HG03139 (cell line): ENCODE data around the gene GALNTL6.

Source experiments
- ATAC-seq: cut with Tn5 transposase; IDR thresholded peaks from one replicate; pipeline ENCODE4 v1.9.1; 2021; ENCODE audit not compliant: unreplicated experiment

GALNTL6 gene

GRCh38 chr4:171983935-171984805, 171.0 kb downstream of the GALNTL6 start:
- ATAC-seq, result no peak

- ATAC-seq, result no peak
Measured at GRCh38 chr4:171985129-171985528, 171.9 kb downstream of the GALNTL6 start.

DNA sequence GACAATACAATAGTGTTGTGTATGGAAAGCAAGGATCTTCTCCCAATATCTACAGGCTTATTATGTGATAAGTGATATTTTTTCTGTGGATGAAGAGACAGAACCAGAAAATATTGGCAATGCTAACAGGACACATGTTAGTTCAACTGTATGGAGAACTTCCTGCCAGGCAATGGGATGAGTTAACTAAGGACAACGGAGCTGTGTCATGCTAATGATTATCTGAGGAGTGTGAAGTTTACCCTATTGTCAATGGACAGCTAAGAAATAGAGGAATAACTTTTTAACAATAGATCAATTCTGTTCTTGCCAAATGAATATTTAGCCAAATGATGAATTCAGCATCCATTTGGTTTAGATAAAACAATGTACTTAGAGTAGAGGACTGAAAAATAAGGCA, 180.0 kb downstream of the GALNTL6 start:
- ATAC-seq, result no peak

DNA sequence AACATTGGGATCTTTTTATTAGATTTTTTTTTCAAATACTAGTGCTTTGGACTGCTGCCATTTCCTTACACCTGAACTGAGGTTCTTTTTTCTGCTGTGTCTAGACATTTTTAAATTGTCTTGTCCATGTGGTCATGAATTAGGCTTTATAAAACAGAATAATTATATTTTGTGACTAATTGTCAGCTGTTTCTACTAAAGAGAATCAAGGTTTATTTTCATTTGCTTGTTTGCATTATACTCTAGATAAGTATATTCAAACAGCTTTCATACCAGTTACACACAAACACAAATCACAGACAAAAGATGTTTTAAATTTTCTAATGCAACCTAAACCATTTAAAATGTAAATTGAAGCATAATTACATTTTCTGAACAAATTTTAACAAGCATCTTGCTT, 194.7 kb downstream of the GALNTL6 start:
- no peak for ATAC-seq

DNA sequence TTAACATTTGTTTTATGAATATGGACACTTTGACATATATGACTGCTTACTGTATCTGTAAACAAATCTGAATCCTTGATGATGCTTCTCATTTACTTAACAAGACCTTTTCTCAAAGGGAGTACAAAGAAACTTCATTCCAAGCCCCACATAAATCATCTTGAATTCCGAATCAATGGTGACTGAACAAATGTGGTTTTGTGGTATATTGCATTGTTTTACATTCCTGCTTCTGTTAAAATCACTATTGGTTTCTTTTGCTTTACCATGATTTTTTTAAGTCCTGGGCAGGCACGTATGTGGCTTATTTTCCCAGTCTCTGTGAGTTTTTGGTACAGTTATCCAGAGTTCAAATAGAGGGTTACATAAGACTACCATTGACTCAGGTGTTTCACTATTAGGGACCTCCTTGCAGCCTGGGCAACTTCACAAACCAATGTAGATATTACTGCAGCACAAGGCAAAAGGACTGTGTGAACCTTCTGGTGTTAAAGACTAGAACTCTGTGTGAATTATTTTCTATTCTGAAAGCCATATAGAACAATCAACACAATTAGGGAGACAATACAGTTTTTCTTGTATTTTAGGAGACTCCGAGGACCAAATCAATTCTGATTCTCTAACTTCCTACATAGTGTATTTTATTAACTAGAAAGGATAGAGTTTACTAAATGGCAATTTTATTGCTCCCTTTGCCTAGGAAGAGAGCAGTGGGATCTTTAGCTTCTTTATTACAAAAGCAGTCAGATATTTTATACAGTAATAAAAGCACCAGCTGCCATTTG, 196.4 kb downstream of the GALNTL6 start:
- ATAC-seq, result no peak

DNA sequence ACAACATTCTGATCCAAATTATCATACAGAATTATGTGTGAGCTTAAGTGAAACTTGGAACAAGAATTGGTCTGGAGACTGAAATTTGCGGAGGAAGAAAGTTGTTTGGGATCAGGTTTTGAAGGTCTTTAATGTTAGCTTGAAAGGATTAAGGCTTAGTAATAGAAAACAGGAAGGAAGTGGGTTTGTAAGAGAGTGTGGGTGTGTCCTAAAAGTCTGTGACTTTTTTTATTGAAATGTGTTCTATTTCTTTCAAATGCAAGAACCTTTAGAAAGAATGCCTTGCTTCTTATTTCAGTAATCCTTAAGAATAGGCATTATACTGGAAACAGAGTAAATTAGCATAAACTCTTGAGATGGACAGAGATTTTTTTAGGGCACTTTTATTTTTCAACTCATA, 198.0 kb downstream of the GALNTL6 start:
- ATAC-seq, result no peak

DNA sequence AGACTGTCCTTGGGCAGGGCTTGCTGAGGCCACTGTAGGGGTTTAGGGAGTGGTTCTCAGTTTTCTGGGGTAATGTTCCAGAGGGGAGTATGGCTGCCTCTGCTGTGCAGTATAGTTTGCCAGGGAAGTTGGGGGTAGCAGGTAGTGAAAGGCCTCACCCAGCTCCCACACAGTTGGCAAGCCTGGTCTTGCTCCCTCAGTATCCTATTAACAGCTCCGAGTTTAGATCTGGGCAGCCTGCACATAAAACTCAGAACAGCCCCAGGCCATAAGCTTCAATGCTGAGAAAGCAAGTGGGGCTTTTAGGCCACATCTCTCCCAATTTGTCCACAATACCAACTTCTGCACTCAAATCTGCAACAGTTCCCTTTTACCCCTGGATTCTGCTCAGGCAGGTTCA, 205.2 kb downstream of the GALNTL6 start:
- ATAC-seq, result no peak

GRCh38 chr4:172035562-172035961, 222.4 kb downstream of the GALNTL6 start:
- ATAC-seq, result no peak

DNA sequence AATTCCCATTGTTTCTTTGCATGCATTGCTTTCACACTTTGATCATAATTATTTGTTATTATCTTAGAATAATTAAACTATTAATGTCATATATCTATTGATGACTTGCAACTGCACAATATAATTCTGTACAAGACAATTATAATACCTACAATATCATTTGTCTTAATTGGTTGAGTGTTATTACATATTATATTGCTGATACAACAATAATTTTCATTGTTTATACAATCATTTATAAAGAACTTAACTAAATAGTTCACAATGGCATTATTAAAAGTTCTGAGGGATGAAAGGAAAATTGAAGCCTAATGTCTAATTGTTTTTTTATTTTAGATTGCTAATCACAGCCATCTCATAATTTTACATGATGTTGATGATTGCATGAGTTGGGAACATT, 227.6 kb downstream of the GALNTL6 start:
- no peak for ATAC-seq

- ATAC-seq, result no peak
Measured at GRCh38 chr4:172042714-172043114, 229.5 kb downstream of the GALNTL6 start.

DNA sequence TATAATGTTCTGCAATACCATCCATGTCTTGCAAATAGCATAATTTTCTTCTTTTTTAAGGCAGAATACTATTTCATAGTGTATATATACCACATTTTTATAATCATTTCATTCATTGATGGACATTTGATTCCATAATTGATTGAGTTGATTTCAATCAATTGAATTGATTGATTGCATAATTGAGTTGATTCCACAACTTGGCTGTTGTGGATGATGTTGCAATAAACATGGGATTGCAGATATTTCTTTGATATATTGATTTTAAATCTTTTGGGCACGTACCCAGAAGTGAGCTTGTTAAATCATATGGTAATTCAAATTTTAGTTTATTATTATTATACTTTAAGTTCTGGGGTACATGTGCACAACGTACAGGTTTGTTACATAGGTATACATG, 232.8 kb downstream of the GALNTL6 start:
- ATAC-seq, result no peak

- no peak for ATAC-seq
Measured at GRCh38 chr4:172048666-172049065, 235.5 kb downstream of the GALNTL6 start.

- no peak for ATAC-seq
Measured at GRCh38 chr4:172050911-172051310, 237.7 kb downstream of the GALNTL6 start.

- no peak for ATAC-seq
Measured at GRCh38 chr4:172055046-172055445, 241.8 kb downstream of the GALNTL6 start.

- ATAC-seq, result no peak
Measured at GRCh38 chr4:172055498-172055897, 242.3 kb downstream of the GALNTL6 start.

GRCh38 chr4:172061204-172061603, 248.0 kb downstream of the GALNTL6 start:
- ATAC-seq, result no peak

DNA sequence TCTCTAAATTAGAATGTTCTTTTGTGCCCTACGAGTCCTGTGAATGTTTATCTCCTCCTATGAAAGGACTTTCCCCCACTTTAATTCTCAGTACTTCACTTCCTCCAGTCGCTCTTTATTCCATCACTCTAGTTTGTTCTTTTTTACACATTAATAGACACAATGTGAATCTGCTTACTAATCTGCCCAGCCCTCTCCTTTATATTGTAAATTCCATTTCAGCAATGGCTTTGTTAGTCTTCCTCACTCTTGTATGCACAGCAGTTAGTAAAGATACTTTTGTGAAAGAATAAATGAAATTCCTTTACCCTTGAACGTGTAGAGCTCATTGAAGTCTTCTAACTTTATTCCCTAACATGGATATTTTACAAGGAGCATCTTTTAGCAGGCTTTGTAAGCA, 255.3 kb downstream of the GALNTL6 start:
- ATAC-seq, result no peak

GRCh38 chr4:172073590-172073989, 260.4 kb downstream of the GALNTL6 start:
- no peak for ATAC-seq

GRCh38 chr4:172083272-172083671, 270.1 kb downstream of the GALNTL6 start:
- no peak for ATAC-seq

GRCh38 chr4:172088556-172088955, 275.4 kb downstream of the GALNTL6 start:
- ATAC-seq, result no peak

DNA sequence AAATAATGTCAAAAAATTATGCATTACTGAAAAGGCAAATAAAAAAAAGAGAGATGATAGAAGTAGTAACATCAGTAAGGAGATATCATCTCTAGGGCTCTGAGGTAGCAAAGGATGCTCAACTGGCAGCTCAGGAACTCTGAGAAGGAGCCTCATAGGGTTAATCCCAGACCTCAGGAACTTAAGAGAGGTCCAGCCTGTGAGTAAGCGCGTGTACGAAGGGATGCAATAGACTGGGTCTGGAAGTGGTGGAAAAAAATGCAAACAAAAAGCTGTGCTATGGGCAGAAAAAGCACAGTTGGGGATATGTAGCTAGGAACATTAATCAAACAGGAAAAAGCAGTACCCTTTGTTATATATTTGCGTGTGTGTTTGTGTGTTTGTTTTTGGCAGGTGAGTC, 282.0 kb downstream of the GALNTL6 start:
- ATAC-seq, result no peak

DNA sequence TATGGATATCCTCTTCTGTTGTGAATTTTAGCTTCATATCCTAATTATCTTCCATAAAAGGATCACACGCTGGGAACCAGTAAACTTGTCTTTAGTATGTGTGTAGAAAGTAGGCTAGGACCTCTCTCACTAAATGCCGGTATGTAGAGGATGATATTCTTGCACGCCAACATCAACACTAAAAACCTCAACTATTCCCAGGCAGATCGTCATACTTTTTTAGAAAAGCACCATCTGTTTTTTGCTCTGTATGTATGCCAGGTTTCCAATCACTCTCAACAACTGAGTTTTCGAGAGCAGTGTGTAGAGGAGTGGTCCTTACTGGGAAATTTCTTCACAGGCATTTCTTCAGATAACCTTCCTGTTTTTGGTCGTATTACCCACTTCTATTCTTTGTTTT, 283.6 kb downstream of the GALNTL6 start:
- no peak for ATAC-seq
